ENCODE measurements around the gene ARMC2. TPM values are rescaled to one million over a fixed set of nuclear protein-coding genes. Genes with fewer than 3 reads are reported as not detected.

The ARMC2 gene
- total RNA-seq, 1 donor from 2014 or later: 10.1 TPM

DNA sequence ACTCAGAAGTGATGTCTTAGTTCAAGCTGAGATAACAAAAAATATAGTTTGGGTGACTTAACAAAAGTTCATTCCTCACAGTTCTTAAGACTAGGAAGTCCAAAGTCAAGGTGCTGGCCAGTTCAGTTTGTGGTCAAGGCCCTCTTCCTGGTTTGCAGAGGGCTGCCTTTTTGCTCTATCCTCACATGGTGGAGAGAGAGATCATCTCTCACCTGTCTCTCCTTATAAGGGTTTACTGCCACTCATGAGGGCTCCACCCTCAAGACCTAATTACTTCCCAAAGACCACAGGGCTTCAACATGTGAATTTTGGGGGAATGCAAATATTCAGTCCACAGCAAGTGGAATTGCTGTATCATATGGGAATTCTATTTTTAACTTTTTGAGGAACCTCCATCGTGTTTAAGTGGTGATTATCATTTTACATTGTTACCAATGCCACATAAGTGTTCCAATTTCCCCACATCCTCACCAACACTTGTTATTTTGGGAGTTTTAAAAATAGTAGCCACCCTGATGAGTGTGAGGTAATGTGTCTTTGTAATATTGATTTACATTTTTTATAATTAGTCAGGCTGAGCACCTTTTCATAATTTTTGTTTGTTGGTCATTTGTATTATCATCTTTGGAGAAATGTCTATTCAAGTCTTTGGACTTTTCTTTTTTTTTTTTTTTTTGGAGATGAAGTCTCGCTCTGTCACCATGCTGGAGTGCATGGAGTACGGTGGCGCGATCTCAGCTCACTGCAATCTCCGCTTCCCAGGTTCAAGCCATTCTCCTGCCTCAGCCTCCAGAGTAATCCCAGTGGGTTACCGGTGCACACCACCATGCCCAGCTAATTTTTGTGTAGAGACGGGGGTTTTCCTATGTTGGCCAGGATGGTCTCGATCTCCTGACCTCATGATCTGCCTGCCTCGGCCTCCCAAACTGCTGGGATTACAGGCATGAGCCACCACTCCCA, 134.2 kb downstream of the ARMC2 start:
- Mint-ChIP-seq H3K36me3 (ENCODE audit: low read depth) (peaks cover 41% of the 10 kb centered on the region), H3K27ac (ENCODE audit: unreplicated experiment) (no peak overlapping the region), H3K9me3 (peaks cover 14% of the 10 kb centered on the region), H3K4me1 (no peaks in the 10 kb centered on the region), H3K27me3 (ENCODE audit: low read depth) (no peaks in the 10 kb centered on the region), H3K4me3 (no peak overlapping the region)
- no peak for DNase-seq (ENCODE audit: low read depth, low spot score)
- TF ChIP-seq, protein P1, sequence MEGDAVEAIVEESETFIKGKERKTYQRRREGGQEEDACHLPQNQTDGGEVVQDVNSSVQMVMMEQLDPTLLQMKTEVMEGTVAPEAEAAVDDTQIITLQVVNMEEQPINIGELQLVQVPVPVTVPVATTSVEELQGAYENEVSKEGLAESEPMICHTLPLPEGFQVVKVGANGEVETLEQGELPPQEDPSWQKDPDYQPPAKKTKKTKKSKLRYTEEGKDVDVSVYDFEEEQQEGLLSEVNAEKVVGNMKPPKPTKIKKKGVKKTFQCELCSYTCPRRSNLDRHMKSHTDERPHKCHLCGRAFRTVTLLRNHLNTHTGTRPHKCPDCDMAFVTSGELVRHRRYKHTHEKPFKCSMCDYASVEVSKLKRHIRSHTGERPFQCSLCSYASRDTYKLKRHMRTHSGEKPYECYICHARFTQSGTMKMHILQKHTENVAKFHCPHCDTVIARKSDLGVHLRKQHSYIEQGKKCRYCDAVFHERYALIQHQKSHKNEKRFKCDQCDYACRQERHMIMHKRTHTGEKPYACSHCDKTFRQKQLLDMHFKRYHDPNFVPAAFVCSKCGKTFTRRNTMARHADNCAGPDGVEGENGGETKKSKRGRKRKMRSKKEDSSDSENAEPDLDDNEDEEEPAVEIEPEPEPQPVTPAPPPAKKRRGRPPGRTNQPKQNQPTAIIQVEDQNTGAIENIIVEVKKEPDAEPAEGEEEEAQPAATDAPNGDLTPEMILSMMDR (conservative IDR thresholded peaks at IDR 0.05): no peak

DNA sequence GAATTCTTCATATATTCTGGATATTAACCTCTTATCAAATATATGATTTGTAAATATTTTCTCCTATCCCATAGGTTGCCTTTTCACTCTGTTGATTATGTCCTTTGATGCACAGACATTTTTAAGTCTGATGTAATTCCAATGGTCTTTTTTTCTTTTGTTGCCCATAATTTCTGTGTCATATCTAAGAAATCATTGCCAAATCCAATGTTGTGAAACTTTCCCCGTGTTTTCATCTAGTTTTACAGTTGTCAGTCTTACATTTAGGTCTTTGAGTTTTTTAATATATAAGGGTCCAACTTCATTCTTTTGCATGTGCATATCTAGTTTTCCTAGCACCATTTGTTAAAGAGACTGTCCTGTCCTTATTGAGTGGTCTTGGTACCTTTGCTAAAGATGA, 134.9 kb downstream of the ARMC2 start:
- DNase-seq (ENCODE audit: low read depth, low spot score): no peak
- TF ChIP-seq, protein P1 (conservative IDR thresholded peaks at IDR 0.05): no peak
- H3K27ac Mint-ChIP-seq (ENCODE audit: unreplicated experiment): no peak overlapping the region
- peaks cover 11% of the 10 kb centered on the region for H3K9me3 Mint-ChIP-seq
- H3K36me3 Mint-ChIP-seq (ENCODE audit: low read depth): peaks cover 35% of the 10 kb centered on the region
- no peaks in the 10 kb centered on the region for H3K4me1 Mint-ChIP-seq
- H3K27me3 Mint-ChIP-seq (ENCODE audit: low read depth): no peaks in the 10 kb centered on the region
- H3K4me3 Mint-ChIP-seq: no peak overlapping the region

DNA sequence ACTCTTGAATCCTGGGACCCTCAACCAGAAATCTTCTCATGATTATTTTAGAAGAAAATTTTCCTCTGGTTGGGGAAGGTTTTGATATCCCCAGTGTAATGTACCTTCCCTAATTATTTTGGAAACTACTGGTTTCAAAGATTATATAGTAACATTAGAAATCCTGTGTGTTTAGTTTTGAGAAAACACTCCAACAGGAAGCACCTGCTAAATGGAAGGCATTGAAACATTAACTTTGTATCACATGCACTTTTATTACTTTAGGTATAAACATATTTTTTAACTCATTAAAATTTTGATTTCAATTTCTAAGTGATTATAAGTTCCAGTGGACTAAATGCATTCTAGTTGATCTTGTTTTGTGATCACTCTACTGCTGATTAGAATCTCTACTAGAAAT, 137.1 kb downstream of the ARMC2 start:
- Mint-ChIP-seq H3K27me3 (ENCODE audit: low read depth) (no peaks in the 10 kb centered on the region), H3K9me3 (peaks cover 2% of the 10 kb centered on the region), H3K27ac (ENCODE audit: unreplicated experiment) (no peak overlapping the region), H3K4me1 (no peaks in the 10 kb centered on the region), H3K4me3 (no peak overlapping the region), H3K36me3 (ENCODE audit: low read depth) (peaks cover 19% of the 10 kb centered on the region)
- TF ChIP-seq, protein P1 (conservative IDR thresholded peaks at IDR 0.05): no peak
- DNase-seq (ENCODE audit: low read depth, low spot score): no peak

DNA sequence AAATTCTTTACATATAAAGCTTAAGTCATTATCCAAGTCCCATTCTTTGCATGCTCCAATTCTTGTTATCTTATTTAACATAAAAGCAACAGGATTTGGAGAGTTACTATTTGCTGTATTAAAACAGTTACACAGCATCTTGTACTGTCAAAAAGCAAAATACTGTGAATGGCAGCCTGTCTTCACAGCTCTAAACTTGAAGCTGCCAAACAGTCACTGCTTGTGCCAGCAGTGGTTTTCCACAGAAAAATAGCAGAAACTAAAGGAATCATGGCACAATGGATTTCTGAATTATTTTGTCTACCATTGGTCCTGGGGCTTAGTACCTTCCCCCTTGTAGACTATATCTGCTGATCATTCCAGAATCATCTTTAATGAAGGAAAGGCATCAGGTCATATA, 138.9 kb downstream of the ARMC2 start:
- H3K4me1 Mint-ChIP-seq: no peaks in the 10 kb centered on the region
- no peak for DNase-seq (ENCODE audit: low read depth, low spot score)
- no peak overlapping the region for H3K4me3 Mint-ChIP-seq
- no peaks in the 10 kb centered on the region for H3K27me3 Mint-ChIP-seq (ENCODE audit: low read depth)
- TF ChIP-seq, protein P1 (conservative IDR thresholded peaks at IDR 0.05): no peak
- no peak overlapping the region for H3K27ac Mint-ChIP-seq (ENCODE audit: unreplicated experiment)
- H3K36me3 Mint-ChIP-seq (ENCODE audit: low read depth): peaks cover 21% of the 10 kb centered on the region
- no peaks in the 10 kb centered on the region for H3K9me3 Mint-ChIP-seq

DNA sequence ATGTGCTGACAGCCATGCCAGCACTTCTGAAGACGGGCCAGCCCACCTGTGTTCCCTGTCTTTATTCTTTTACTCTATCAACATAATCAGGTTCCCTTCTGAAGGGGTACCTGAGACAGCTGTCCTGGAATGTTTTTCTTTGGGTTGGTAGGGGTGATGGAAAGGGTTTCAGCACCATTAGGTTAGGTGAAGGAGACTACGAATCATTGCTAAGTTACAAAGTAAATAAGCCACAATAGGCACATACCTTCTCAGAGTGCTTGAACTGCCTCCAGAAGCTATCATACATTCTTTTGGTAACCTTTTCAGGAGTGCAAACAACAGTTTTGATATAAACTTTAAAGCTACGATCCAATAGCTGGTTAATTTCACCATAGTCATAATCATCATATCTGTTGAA, 140.1 kb downstream of the ARMC2 start:
- Mint-ChIP-seq H3K27ac (ENCODE audit: unreplicated experiment) (no peak overlapping the region), H3K4me1 (no peaks in the 10 kb centered on the region), H3K9me3 (no peaks in the 10 kb centered on the region), H3K27me3 (ENCODE audit: low read depth) (no peaks in the 10 kb centered on the region), H3K4me3 (no peak overlapping the region), H3K36me3 (ENCODE audit: low read depth) (peaks cover 16% of the 10 kb centered on the region)
- no peak for DNase-seq (ENCODE audit: low read depth, low spot score)
- TF ChIP-seq, protein P1 (conservative IDR thresholded peaks at IDR 0.05): no peak

Measured in neural crest cell (in vitro differentiated cells).